Measurements from ENCODE around the gene KCNN1. TPM values are rescaled to one million over a fixed set of nuclear protein-coding genes. Genes with fewer than 3 reads are reported as not detected.

Gene KCNN1
- total RNA-seq, 1 experiment from 2014 or later = 0.90 TPM

GRCh38 chr19:18000480-18000914 lies 33.6 kb downstream of the KCNN1 start:
- no TSS peak for BruUV-seq (replicated peaks)
- Histone ChIP-seq H3K27ac (ENCODE audit: low read length) (peak overlapping the region; percentile 88), H3K4me1 (ENCODE audit: control insufficient read depth, insufficient read depth, low read length) (peaks cover 13% of the 10 kb centered on the region), H3K27me3 (ENCODE audit: control insufficient read depth, insufficient read depth, low read length) (no peaks in the 10 kb centered on the region), H3K9me3 (ENCODE audit: control insufficient read depth, insufficient read depth, low read depth, low read length) (no peaks in the 10 kb centered on the region), H3K4me3 (ENCODE audit: low read depth in 2 of 2, low read length in 2 of 2) (peak overlapping the region; percentile 67 to 82), H3K36me3 (ENCODE audit: control insufficient read depth, insufficient read depth, low read length) (no peaks in the 10 kb centered on the region; the same call in 1 of the 2 replicates)
- in situ Hi-C loops (cut with HindIII; ENCODE audit: low pct_unique_long_range_greater_than_20kb, low sequenced_read_pairs) (no loop called here), intact Hi-C loops (cut with micrococcal nuclease; ENCODE audit: unreplicated experiment) (no loop called here)
- CTCF ChIA-PET = interaction anchor here (0.6 to 1.0 kb wide), 5 partner anchors 18 to 383 kb away, joined by 3 to 5 read pairs (median 4); no protein-coding TSS in a partner anchor
- POLR2A ChIA-PET = interaction anchor here (0.5 to 0.7 kb wide), 4 partner anchors 29 to 275 kb away, joined by 5 to 9 read pairs (median 8); no protein-coding TSS in a partner anchor
- ATAC-seq = no peak
- DNase-seq (ENCODE audit: low read depth, low spot score) = no peak
- TF ChIP-seq REST (IDR thresholded peaks at IDR 0.05; ENCODE audit: insufficient read depth in 1 of 2, low read depth in 2 of 2, low read length in 1 of 2) (no peak), SIN3A (IDR thresholded peaks at IDR 0.05; ENCODE audit: borderline replicate concordance, insufficient read depth, low read depth, low read length) (no peak), POLR2AphosphoS5 (IDR thresholded peaks at IDR 0.05; ENCODE audit: low read depth, low read length) (no peak), TCF7L2 (IDR thresholded peaks at IDR 0.05; ENCODE audit: low read depth, low read length) (no peak), CTCF (IDR thresholded peaks at IDR 0.05) (no peak)

GRCh38 chr19:18000915-18001776 lies 34.2 kb downstream of the KCNN1 start:
- ChIA-PET POLR2A (interaction anchor here (0.6 to 0.7 kb wide), 3 partner anchors 28 to 274 kb away, joined by 5 to 9 read pairs (median 9); no protein-coding TSS in a partner anchor), CTCF (interaction anchor here (0.6 to 0.9 kb wide), 3 partner anchors 40 to 384 kb away, joined by 3 to 5 read pairs (median 4); no protein-coding TSS in a partner anchor)
- peak; percentile 80 for ATAC-seq
- no peak for DNase-seq (ENCODE audit: low read depth, low spot score)
- intact Hi-C loops (cut with micrococcal nuclease; ENCODE audit: unreplicated experiment) (no loop called here), in situ Hi-C loops (cut with HindIII; ENCODE audit: low pct_unique_long_range_greater_than_20kb, low sequenced_read_pairs) (no loop called here)
- Histone ChIP-seq H3K27ac (ENCODE audit: low read length) (peak overlapping the region; percentile 88), H3K36me3 (ENCODE audit: control insufficient read depth, insufficient read depth, low read length) (no peaks in the 10 kb centered on the region; the same call in 1 of the 2 replicates), H3K9me3 (ENCODE audit: control insufficient read depth, insufficient read depth, low read depth, low read length) (no peaks in the 10 kb centered on the region), H3K27me3 (ENCODE audit: control insufficient read depth, insufficient read depth, low read length) (no peaks in the 10 kb centered on the region), H3K4me1 (ENCODE audit: control insufficient read depth, insufficient read depth, low read length) (peaks cover 13% of the 10 kb centered on the region), H3K4me3 (ENCODE audit: low read depth in 2 of 2, low read length in 2 of 2) (peak overlapping the region; percentile 67 to 82)
- no TSS peak for BruUV-seq (replicated peaks)
- no peak for TF ChIP-seq CTCF (IDR thresholded peaks at IDR 0.05)
- peak; percentile 74 for TF ChIP-seq POLR2AphosphoS5 (IDR thresholded peaks at IDR 0.05; ENCODE audit: low read depth, low read length)
- no peak; the same call in 1 of the 2 replicates for TF ChIP-seq TCF7L2 (IDR thresholded peaks at IDR 0.05; ENCODE audit: low read depth, low read length)

All from Panc1 (cell line).